A172 (cell line): ENCODE measurements around the gene SRGAP2C. TPM values are rescaled to one million over a fixed set of nuclear protein-coding genes. Genes with fewer than 3 reads are reported as not detected.
"Not testable (repeated sequence)": the region's sequence is repeated elsewhere in the genome, so short reads cannot be mapped to it uniquely, and the experiment has no call there.

Experiments used
- DNase-seq: peaks from one replicate; pipeline ENCODE4 v3.0.0-alpha.2; 2015; ENCODE audit warnings: low spot score
- total RNA-seq: library from RNA; depleted of rRNA; stranded (reverse); fragments of >200 nt; shearing (Covaris generic); gene quantifications from 2 replicates; pipeline ENCODE4 v1.2.3, GENCODE V29; 2014

Gene SRGAP2C
- total RNA-seq, 1 experiment from 2014 or later, result 18.0 TPM

DNA sequence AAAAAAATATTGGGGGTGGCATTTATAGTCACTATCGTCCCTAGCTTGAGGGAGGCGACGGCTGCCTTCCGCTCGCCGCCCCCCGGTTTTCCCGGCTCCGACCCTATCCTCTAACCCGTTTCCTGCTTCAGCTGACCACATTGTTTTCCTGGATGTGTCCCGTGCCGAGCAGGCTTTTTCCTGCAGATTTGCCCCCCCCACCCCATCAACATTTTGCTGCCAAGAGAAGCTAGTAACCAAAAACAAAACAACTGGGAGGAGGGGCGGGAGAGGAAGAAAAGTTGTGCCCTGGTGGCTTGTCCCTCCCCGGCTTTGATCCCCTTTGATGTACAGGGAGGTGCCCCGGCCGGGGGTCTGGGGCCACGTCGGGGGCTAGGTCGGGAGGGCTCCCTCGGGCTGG lies 1.4 kb downstream of the SRGAP2C start:
- not testable (repeated sequence) for DNase-seq

DNA sequence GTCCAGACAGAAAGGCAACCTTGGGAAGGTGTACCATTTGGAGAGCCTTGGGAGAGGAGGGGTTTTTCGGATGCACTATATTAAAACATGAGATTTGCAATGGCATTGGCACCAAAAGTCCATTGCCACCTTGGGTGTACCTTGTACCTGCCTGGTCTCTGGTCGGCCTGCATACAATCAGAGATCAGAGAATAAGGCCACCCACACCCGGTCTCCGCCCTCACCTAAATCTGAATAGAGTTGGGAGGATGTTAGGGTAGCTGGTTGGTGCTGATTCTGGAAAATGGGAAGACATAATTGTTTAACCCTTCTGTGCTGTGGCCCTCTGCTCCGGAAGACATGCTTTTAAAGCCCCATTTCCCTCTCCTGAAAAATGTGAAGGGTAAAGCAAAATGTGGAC lies 3.1 kb downstream of the SRGAP2C start:
- not testable (repeated sequence) for DNase-seq

DNA sequence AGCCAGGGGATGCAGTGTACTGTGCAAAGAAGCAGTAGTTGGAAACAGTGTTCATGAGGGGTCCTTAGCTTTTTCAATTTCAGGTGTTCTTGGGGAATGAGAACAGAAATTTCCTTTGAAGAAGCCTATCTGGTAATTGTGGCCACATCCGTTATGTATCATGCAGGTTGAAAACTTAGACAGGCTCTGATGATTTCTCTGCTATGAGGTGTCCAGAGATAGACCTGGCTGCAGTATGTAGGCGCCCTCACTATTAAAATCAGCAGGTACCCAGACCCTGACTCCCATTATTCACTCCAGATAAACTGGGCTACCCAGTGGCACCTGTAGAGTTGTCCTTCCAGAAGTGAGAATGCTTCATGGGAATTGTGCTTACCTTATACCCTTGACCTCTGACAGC lies 7.7 kb downstream of the SRGAP2C start:
- not testable (repeated sequence) for DNase-seq

DNA sequence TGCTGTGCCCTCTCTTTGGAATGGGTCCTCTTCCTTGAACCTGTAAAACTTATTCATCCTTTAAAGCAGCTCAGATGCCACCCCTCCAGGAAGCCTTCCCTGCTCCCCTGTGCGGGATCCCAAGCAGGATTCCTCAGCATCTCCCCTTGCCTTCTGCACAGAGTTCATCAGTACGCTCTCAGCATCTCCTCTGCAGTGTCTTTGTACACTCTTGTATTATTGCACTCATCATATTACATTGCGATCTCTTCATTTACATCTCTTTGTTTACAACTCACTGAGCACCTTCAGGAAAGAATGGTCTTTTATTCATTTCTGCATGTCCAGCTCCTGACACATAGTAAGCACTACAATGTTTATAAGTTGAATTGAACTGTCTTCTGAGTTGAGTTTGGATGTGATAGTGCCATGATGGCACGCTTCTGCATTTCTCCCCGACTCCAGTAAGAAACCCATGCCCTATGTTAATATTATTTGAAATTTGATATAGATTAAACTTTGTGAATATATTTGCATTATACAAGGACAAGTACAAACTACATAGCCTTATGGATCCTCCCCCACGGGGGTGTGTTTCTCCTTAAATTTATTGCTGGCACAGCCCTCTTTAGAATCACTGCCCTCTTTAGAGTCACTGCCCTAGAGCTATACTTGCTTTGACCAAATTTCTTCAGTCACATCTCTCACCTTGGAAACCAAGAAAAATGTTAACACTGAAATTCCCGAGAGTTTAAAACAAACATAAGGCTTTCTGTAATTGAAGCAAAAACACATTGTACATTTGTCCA lies 12.5 kb downstream of the SRGAP2C start:
- DNase-seq, result not testable (repeated sequence)

DNA sequence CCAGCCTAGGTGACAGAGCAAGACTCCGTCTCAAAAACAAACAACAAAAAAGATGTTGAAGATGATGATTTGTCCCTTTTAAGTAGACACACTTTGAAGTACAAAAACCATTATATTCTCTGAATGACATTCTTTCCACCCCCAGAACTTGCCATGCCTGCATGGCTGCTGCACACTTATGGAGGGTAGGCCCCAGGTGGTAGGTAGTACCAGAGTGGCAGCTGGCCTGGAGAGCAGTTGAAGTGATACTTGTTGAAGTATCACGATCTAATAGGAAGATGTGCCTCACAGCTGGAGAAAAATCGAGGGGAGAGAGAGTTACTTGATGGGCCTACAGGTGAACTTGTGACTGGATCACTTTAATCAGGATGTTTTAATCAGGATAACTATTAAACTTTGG lies 15.0 kb downstream of the SRGAP2C start:
- DNase-seq, result not testable (repeated sequence)

DNA sequence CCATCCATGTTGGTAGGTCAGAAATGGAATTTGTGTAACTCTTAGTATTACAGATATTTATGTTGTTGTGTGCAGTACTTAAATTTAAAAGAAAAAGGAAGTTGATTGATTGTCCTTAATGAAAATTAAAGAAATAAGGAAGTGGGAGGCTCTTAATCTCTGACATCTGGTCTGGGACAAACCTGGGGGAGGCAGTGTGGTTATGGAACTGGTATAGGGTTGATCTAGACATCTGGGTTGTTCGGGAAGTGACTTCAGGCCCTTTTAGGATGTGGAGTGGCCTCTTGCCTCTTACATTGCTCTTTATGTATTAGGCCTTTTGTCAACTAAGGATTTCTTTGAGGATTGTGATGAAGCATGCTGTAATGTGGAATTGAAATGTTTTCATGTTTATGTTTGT lies 15.5 kb downstream of the SRGAP2C start:
- DNase-seq, result not testable (repeated sequence)

DNA sequence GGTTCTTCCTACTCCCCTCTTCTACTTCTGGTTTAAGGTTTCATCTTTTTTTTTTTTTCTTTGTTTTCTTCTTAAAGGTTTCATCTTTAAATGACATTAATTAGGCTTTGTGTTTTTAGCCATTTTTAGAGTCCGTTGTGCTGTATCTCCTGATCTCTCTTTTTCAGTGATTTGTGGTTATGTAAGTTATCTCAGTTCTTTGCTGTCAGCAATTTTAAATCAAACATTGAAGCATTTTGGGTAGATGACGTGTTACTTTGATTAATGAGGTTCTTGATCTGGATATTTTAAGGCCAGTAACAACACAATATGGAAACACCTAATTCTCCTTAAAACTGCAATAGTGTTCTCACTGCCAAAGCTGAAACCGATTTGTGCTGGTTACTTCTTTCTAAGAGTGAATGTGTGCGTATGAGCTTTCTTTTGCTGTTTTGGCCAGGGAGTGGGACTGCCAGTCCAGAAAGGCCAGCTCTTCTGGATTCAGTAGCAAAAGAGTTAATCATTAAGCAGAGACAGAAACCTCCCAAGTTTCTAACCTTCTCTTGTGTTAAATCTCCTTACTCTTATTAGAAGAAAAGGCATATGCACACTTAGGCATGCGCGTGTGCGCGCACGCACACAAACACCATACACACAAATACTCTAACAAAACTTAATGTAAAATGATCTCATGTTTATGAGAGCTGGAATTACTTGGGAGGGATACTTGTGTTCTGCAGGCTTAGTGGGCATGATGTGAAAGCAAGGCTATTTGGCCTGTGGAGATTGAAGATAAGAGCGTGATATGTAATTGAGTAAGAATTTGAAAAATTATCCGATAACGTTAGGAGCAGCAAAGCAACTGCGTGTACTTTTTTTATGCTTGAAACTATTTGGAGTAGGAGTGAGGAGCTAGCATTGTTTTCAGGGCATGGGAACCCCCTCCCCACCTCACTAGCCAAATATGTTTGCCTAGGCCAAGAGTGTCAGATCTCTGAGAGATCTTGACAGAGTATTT lies 16.5 kb downstream of the SRGAP2C start:
- DNase-seq, result peak; percentile 2

DNA sequence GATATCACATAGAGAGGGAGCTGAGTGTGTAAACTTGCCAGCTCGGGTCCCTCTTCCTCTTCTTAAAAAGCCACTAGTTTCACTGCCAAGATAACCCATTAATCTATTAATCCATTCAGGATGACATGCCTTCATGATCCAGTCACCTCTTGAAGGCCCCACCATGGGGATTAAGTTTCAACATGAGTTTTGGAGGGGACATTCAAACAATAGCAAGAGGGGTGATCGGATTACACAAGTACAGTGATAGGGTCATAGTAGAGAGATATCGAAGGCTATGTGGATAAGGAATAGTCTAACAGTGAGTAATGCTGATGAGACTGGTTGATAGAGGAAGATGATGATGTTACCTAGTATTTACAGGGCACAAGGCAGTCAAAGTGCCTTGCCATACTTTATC lies 18.2 kb downstream of the SRGAP2C start:
- DNase-seq, result peak; percentile 0

DNA sequence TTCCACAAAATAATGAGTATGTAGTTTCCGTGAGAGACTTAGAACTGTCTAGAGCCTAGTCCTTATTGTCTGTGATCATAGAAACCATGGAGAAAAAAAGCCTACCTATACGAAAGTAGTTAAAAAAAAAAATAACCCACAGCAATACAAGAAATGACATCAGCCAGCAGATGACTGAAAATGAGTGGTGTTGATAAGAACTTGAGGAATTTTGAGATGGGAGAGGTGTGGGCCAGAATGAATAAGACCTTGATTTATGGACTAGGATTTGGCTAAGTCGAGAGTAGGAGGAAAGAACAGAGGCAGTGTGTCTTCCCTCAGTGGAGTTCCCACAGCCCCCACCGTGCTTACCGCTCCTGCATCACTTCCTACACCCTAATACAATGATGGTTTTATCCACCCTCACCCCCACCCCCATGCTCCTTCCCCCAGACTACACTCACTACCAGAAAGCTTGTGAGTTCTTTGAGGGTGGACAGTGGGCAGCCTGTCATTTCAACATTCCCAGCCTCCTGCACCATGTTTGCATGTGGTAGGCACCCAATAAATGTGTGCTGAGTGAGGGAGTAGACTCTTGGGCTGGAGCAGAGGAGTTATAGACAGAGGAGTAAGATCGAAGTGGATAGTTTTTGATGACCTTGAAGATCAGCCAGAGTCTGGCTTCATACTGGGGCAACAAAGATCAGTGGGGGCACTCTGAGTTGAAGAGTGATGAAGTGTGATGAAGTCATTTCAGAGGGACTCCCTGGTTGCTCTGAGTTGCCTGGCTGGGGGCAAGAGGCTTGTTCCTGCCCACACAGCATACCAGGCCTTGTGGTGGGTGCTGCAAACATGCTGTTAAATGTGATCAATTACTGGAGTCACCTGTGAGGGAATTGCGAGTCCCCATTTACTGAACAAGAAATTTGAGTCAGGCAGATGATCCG lies 21.3 kb downstream of the SRGAP2C start:
- peak; percentile 32 for DNase-seq

DNA sequence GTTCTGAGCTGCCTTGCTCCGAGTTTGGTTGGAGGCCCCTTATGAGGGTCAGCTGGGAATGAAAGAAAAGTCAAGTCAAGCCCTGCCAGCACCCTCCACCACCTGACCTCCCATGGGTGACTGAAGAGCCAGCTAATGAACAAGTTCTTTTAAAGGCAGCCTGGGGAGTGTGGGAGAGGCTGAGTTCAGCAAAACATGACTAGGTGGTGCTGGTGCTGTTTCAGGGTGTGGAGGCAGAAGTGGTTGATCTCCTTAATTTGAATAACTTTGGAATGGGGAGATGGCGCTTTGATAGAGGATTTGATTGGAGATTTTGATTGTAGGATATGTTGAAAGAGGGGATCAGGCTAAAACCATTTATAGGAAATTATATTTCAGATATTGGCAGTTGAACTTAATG lies 22.6 kb downstream of the SRGAP2C start:
- DNase-seq, result not testable (repeated sequence)

DNA sequence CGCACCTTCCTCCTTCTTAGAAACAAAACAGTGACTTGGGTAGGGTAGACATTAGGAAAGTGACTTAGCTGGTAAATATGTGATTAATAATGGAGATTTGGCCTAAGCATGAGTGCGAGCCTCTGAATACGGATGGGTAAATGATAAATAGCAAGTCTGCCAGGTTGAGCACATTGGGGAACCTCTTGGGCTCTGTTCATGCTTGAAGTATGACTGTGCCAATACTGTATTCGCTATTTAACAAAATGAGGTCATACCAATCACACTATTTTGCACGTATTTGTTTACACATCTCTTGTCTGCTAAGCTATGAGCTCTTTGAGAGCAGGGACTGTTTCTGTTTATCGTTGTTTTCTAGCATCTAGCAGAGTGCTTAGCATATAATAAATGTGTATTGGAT lies 23.6 kb downstream of the SRGAP2C start:
- not testable (repeated sequence) for DNase-seq

DNA sequence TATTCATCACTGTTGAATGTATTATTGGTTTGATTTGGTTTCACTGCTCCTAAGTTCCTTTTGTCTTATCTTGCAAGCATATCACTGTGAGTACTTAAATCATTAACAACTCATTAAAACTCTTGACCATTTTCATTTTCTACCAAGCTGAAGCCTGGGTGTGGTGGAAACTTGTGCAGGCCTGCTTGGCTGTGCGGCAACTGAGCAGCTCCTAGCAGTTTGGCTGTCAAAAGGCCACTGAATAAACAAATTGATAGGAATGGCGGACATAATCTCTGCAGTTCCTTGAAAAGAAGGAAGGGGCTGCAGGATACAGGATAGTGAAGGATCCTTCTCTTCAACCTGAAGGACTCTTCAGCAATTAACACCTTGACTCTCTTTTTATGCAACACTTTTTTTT lies 26.0 kb downstream of the SRGAP2C start:
- DNase-seq, result not testable (repeated sequence)

DNA sequence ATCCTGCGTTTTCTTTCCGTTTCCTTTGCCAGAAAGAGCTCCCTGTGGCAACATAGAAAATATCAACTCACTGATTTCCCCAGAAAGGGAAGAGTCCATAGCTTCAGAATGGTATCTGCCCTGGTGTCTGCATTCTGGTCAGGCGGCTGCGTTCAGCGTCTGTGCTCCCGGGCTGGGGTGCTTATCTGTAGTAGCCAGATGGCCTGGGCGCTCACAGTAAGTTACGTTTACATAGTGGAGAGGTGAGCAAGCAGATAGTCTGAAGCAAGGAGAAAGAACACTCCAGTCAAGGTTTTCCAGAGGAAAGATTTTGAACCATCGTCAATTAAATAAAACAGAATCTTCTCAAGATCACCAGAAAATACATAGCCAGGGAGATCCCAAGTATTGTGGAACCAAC lies 28.7 kb downstream of the SRGAP2C start:
- DNase-seq, result not testable (repeated sequence)

DNA sequence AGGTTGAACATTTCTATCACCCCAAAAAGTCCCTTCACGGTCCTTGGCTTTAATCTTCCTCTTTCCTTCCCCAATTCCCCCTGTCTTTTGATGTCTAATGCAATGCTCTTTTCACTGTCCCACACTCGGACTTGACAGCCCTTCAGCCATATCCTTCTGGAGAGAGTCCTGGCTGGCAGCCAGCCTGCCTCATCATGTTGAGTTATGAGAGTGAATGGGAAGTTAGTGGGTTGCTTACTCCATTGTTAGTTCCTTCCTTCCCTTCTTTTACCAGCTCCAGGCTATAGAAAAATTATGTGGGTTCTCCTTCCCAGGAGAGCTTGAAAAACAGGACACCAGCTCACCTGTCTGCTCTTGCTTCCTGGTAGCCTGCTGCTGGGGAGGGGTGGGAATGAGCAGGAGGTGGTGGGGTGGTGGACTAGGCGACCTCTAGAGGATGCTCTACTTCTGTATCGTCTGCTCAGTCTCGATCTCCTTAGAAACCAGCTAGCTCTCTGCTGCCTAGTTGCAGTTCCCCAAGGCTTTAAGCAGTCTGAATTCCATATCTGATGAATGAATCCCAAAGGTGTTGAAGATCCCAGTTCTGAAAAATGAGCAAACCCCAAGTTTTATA lies 29.9 kb downstream of the SRGAP2C start:
- not testable (repeated sequence) for DNase-seq

DNA sequence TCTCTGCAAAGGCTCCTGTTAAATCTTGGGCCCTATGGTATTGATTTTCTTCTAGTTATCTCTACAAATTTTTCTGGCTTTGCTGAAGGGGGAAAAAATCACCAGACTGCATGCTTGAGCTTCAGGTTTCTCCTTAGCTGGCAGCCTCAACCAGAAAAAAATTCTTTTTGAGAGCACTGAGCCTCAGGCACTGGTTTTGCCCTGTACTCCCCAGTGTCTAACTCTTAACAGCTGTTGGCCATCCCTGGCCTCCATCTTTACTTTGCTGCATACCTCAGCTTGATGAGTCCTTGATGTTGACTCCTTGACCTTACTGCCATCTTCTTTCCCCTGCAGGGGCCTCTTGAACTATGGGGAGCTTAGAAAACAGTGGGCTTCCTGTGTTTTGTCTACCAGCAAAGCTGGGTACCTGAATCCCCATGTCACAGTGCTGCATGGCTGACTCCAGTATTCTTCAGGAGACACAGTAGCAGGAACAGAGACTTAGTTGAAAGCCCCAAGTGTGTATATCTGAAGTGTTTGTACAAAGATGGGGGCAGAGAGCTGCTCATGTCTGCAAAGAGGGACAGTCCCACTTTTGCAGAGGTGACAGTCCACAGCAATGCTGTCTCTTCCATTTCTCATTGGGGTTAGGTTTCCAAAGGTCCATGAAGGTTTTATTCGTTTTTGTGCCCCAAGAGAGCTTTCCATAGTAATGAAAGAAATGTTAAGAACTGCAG lies 31.1 kb downstream of the SRGAP2C start:
- not testable (repeated sequence) for DNase-seq

DNA sequence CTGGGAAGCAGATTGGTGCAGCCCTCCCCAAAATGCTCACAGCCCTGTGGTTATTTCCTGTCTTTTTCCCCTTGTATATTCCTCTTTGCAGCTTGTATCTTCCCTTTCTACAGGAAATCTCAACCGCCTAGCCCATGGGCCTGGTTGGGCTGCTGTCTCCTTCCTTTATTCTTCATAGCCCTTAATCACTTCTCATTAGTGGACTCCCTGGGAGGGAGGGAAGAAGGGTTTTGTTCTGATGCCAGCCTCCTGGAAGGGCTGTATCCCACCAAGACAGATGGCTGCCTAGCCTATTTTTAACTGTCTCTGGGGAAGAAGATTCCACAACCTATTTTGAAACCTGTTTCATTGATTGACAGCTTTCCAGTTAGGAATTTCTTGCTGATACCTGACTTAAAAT lies 31.9 kb downstream of the SRGAP2C start:
- not testable (repeated sequence) for DNase-seq

DNA sequence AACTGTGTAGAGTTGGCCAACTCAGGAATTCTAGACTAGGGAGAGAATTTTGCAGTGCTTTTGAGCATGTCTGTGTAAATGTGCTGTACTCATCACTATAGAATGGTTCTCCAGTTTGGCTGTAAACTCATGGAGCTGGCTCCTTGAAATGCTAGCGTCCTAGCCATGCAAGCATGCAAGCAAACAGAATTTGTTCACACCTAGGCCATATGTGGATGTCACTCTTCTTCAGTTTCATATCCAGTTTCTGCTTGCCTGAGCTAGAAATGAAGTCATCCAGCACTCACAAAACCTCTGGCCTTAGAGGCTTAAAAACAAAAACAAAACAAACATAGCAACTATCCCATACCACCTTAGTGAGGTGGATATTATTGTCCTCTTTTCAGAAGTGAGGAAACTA lies 37.0 kb downstream of the SRGAP2C start:
- not testable (repeated sequence) for DNase-seq

DNA sequence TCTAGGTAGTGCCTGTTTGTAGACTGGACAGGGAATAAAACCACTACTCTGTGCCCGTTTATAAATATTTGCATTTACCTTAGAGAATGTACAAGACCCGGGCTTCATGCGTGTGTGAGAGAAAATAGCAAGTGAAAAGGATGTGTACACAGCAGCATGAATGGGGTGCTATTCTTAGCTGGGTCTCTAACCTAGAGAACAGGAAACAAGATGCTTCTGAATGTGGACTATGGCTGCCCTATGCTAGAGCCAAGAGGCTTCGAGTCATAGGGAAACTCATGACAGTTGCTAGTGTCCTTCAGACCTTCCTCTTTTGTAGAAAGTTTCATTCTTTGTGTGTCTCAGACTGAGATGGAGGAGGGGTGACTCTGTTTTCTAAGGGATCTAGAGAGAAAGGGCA lies 39.9 kb downstream of the SRGAP2C start:
- DNase-seq, result not testable (repeated sequence)

DNA sequence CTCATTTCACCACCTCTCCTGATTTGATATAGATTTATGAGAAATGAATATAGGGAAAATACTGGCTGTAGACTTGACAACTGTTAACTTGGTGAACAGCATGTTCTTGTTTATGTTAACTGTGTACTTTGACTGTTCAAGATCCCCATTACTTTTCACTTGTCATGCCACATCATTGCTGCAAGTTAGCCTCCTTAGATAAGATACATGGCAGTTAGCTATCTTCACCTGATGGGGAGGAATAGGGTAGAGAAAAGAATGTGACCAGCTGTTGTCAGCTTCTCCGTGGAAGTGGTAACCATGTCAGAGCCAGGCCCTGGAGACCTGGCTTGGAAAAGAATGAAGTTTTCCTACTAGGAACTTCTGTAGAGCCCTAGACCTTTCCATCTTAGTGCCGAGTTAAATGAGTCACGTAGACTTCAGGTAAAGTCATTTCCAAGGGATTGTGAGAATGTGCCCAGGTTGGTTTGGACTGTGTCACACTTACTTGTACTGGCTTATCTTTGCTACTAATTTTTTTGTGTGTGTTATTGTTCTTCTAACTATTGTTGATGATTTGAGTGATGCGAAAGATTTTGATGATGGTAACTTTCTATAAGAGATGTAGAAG lies 41.6 kb downstream of the SRGAP2C start:
- not testable (repeated sequence) for DNase-seq

DNA sequence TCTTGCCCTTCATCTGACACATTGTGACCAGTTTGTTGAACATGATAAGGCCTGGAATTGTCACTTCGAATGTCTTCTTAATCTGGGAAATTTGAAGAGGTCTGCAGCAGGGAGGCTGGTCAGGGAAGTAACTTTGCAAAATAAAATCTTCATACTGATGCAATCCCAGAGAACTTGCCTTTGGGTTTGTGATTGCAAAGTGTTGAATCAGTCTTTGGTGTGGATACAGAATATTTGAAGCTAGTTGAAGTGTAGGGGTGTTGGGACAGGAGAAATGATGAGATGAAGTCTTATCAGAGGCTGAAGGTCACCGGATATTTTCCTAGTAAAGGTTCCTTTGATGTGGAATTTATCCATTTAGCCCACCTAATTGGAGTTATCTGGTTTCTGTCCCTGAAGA lies 42.1 kb downstream of the SRGAP2C start:
- DNase-seq, result not testable (repeated sequence)
